GM10266 (cell line): ENCODE measurements around the gene FBXL17.

Experiments
- DNase-seq: peaks from one replicate; pipeline ENCODE4 v3.0.0; 2012; ENCODE audit errors: extremely low spot score
- TF ChIP-seq, protein P1 (sequence below): IDR thresholded peaks from 2 replicates; pipeline ENCODE4 v1.5.1; 2012; ENCODE audit warnings: mild to moderate bottlenecking, low read depth; ENCODE audit not compliant: control insufficient read depth, insufficient read depth; ENCODE audit errors: missing control alignments

The FBXL17 gene

DNA sequence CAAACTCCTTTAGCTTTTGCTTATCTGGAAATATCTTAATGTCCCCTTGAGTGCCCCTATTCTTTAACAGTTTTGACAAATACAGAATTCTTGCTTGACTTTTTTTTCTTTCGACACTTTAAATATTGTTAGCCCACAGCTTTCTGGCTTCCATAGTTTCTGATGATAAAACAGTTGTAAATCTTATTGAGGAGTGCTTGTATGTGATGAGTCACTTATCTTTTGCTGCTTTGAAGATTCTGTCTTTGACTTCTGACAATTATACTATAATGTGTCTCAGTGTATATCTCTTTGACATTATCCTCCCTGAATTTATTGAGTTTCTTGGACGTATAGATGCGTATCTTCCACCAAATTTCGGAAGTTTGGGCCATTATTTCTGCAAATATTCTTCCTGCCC, 21.6 kb downstream of the FBXL17 start:
- TF ChIP-seq, protein P1, sequence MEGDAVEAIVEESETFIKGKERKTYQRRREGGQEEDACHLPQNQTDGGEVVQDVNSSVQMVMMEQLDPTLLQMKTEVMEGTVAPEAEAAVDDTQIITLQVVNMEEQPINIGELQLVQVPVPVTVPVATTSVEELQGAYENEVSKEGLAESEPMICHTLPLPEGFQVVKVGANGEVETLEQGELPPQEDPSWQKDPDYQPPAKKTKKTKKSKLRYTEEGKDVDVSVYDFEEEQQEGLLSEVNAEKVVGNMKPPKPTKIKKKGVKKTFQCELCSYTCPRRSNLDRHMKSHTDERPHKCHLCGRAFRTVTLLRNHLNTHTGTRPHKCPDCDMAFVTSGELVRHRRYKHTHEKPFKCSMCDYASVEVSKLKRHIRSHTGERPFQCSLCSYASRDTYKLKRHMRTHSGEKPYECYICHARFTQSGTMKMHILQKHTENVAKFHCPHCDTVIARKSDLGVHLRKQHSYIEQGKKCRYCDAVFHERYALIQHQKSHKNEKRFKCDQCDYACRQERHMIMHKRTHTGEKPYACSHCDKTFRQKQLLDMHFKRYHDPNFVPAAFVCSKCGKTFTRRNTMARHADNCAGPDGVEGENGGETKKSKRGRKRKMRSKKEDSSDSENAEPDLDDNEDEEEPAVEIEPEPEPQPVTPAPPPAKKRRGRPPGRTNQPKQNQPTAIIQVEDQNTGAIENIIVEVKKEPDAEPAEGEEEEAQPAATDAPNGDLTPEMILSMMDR, result no peak
- no peak for DNase-seq

- TF ChIP-seq, protein P1, result no peak
- no peak for DNase-seq
These were observed 25.6 kb downstream of the FBXL17 start for GRCh38 chr5:108356286-108356685.

- TF ChIP-seq, protein P1, result no peak
- no peak for DNase-seq
These were observed 28.8 kb downstream of the FBXL17 start for GRCh38 chr5:108353087-108353486.

DNA sequence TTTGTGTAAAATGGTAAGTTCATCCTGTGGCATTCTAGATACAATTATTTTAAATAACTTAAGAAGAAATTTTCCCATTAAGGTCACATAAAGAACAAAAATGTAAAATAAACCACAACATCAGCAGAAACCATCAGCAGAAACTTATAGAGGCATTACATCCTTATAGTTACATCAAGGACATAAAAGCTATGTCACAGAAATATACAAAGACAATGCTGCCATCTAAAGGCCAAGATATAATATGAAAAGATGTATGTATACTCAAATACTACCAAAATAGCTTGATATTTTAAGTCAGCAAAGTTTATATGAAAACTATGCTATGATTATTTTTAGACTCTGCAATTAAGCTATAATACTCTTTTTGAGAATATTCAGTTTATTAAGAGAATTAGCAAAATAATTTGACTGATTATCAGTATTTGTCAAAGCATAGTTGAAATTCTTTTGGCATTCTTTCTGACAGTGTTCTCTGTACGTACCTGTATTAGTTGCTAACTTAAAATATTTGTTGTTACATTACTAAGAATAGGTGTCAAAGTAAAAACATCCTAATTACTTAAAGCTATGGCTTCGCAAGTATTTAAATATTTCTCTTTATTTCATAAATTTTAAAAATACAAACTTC, 36.2 kb downstream of the FBXL17 start:
- DNase-seq, result peak; percentile 9
- TF ChIP-seq, protein P1, result peak; percentile 20

DNA sequence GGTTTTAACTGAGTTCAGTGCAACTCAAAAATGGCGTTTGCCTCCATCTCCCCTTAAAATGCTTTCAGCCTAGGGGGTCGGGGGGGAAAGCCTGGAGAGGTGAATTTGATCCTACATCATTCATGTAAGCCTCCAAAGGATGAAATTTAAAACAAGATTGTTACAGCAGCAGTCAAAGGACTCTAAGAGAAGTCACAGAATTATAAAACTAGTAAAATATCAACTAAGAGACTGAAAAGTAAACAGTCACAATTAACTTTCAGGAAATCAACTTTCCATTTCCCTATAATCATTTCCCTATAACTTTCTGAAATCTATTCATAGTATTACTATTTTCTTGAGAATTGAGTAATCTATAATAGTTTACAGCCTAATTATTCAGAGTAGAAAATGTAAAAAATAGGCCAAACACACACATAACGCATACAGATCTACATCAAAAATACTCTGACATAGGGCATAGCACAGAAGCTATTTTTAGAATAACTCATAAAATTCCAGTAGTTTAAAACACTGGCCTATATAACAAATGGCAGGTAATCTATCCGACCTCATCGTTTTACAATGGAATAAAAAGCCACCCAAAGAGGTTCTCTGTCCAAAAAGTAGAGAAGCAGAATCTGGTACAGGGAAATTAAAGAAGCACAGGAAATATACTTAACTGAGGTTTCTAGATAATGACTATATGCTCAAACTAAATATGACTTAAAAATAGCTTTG, 37.6 kb downstream of the FBXL17 start:
- no peak for DNase-seq
- TF ChIP-seq, protein P1, result no peak

- TF ChIP-seq, protein P1, result no peak
- no peak for DNase-seq
These were observed 40.0 kb downstream of the FBXL17 start for GRCh38 chr5:108341866-108342265.

- no peak for DNase-seq
- TF ChIP-seq, protein P1, result no peak
These were observed 41.8 kb downstream of the FBXL17 start for GRCh38 chr5:108340131-108340530.
